CD14-positive monocyte (primary cell): ENCODE results near the gene CREG1. TPM values are rescaled to one million over a fixed set of nuclear protein-coding genes. Genes with fewer than 3 reads are reported as not detected.
A peak's percentile ranks its signal among the peaks of the same experiment; 100 is the strongest.

ENCODE experiments used
- DNase-seq, 3 donors: peaks; one replicate each; pipeline ENCODE4 v3.0.0-alpha.2; 2011 to 2022
- H2AFZ ChIP-seq: 2 replicates; pipeline ENCODE4 v1.6.0; 2012; ENCODE audit warnings: mild to moderate bottlenecking, low read depth, low read length, inconsistent platforms; ENCODE audit not compliant: insufficient read depth, poor library complexity, severe bottlenecking
- H3K27ac ChIP-seq, 2 donors: 1 replicate in 1 of 2; 2 replicates in 1 of 2; pipeline ENCODE4 v1.5.1; 2012 to 2013; ENCODE audit warnings: low read length in 2 of 2, control low read depth in 1 of 2, inconsistent platforms in 1 of 2, low read depth in 1 of 2, mild to moderate bottlenecking in 1 of 2
- H3K27me3 ChIP-seq, 2 donors: one replicate each; pipeline versions ENCODE4 v1.6.0 to v1.6.1; 2011 to 2013; ENCODE audit warnings: low read length in 2 of 2; ENCODE audit not compliant: control insufficient read depth in 2 of 2, insufficient read depth in 2 of 2
- H3K36me3 ChIP-seq, 2 donors: replicated peaks in 1 of 2; 1 replicate in 1 of 2; 2 replicates in 1 of 2; pipeline versions ENCODE4 v1.5.1 to v1.6.1; 2012 to 2013; ENCODE audit warnings: low read length in 2 of 2, control low read depth in 1 of 2, inconsistent platforms in 1 of 2, mild to moderate bottlenecking in 1 of 2; ENCODE audit not compliant: insufficient read depth in 2 of 2, control insufficient read depth in 1 of 2
- H3K4me1 ChIP-seq, 2 donors: 1 replicate in 1 of 2; 2 replicates in 1 of 2; pipeline versions ENCODE4 v1.5.1 to v1.6.1; 2012 to 2013; ENCODE audit warnings: low read length in 2 of 2, control low read depth in 1 of 2, inconsistent platforms in 1 of 2, mild to moderate bottlenecking in 1 of 2, moderate library complexity in 1 of 2; ENCODE audit not compliant: insufficient read depth in 2 of 2, control insufficient read depth in 1 of 2
- H3K4me2 ChIP-seq: replicated peaks from 2 replicates; pipeline ENCODE3; 2012; ENCODE audit warnings: low read length, moderate library complexity, mild to moderate bottlenecking; ENCODE audit not compliant: poor library complexity, severe bottlenecking; ENCODE audit errors: extremely low read depth
- H3K4me3 ChIP-seq, 3 experiments: fragments of 200-600 bp in 1 of 3; sonication (generic) in 1 of 3; replicated peaks in 1 of 3; 1 replicate in 2 of 3; 2 replicates in 1 of 3; pipeline ENCODE4 v1.5.1; 2011 to 2013; ENCODE audit warnings: low read length in 3 of 3, mild to moderate bottlenecking in 3 of 3, control low read depth in 2 of 3, low read depth in 2 of 3, inconsistent platforms in 1 of 3, moderate library complexity in 1 of 3
- H3K79me2 ChIP-seq: 2 replicates; pipeline ENCODE4 v1.6.0; 2012; ENCODE audit warnings: mild to moderate bottlenecking, control low read depth, inconsistent platforms, low read length, moderate library complexity; ENCODE audit not compliant: insufficient read depth
- H3K9ac ChIP-seq: 2 replicates; pipeline ENCODE4 v1.6.0; 2017; ENCODE audit warnings: low read length, mild to moderate bottlenecking; ENCODE audit not compliant: insufficient read depth, poor library complexity, severe bottlenecking
- H3K9me3 ChIP-seq, 2 donors: replicated peaks in 1 of 2; 1 replicate in 1 of 2; 2 replicates in 1 of 2; pipeline versions ENCODE4 v1.5.1 to v1.6.1; 2012 to 2013; ENCODE audit warnings: low read length in 2 of 2, control low read depth in 1 of 2; ENCODE audit not compliant: control insufficient read depth in 1 of 2, insufficient read depth in 1 of 2
- H4K20me1 ChIP-seq: 2 replicates; pipeline ENCODE4 v1.6.0; 2012; ENCODE audit warnings: mild to moderate bottlenecking, low read length, control low read depth, moderate library complexity; ENCODE audit not compliant: insufficient read depth
- H3K27ac Mint-ChIP-seq, 7 donors: one replicate each; pipeline ENCODE4 v1.8.0; 2020; ENCODE audit warnings: mild to moderate bottlenecking in 7 of 7, mixed read lengths in 7 of 7, moderate library complexity in 6 of 7, inconsistent platforms in 2 of 7
- H3K27me3 Mint-ChIP-seq, 3 donors: one replicate each; pipeline ENCODE4 v1.8.0; 2021 to 2022; ENCODE audit warnings: low read depth in 3 of 3, mild to moderate bottlenecking in 3 of 3, mixed read lengths in 3 of 3, moderate library complexity in 3 of 3, inconsistent platforms in 1 of 3
- H3K36me3 Mint-ChIP-seq, 2 donors: one replicate each; pipeline ENCODE4 v1.8.0; 2020; ENCODE audit warnings: mixed read lengths in 2 of 2, inconsistent platforms in 1 of 2, mild to moderate bottlenecking in 1 of 2
- H3K4me1 Mint-ChIP-seq: one replicate; pipeline ENCODE4 v1.8.0; 2020; ENCODE audit warnings: mild to moderate bottlenecking, mixed read lengths
- H3K4me3 Mint-ChIP-seq, 2 donors: one replicate each; pipeline ENCODE4 v1.8.0; 2020; ENCODE audit warnings: mild to moderate bottlenecking in 2 of 2, mixed read lengths in 2 of 2, moderate library complexity in 1 of 2
- H3K9me3 Mint-ChIP-seq, 7 donors: one replicate each; pipeline ENCODE4 v1.8.0; 2020 to 2022; ENCODE audit warnings: mixed read lengths in 7 of 7, mild to moderate bottlenecking in 6 of 7, moderate library complexity in 6 of 7, inconsistent platforms in 2 of 7
- CTCF ChIP-seq: fragments of 200-600 bp; IDR thresholded peaks from one replicate; pipeline ENCODE4 v1.8.0; 2022; ENCODE audit warnings: antibody characterized with exemption, mild to moderate bottlenecking
- WGBS: methylation state at CpG from one replicate; pipeline ENCODE4 v1.1.5; 2013; ENCODE audit warnings: missing lambda C conversion rate; ENCODE audit not compliant: insufficient coverage; 5-methylcytosine and 5-hydroxymethylcytosine counted together
- intact Hi-C, 2 donors: fragments of 100-400 bp; cut with micrococcal nuclease; formaldehyde crosslinking; loops; one replicate each; pipeline versions ENCODE4 v1.15.0 to v1.15.1; 2023
- polyA plus RNA-seq, 3 donors: library from polyadenylated mRNA; depleted of rRNA in 1 of 3; unstranded in 2 of 3; stranded (reverse) in 1 of 3; fragments of 300-500 nt in 2 of 3; fragments of >200 nt in 1 of 3; fragmentation: Illumina TruSeq in 2 of 3; gene quantifications; 1 replicate in 2 of 3; 2 replicates in 1 of 3; pipeline ENCODE4 v1.2.3, GENCODE V29; 2012 to 2021

The CREG1 gene
- polyA plus RNA-seq, 3 donors: 150 to 309 (median 248) TPM

DNA sequence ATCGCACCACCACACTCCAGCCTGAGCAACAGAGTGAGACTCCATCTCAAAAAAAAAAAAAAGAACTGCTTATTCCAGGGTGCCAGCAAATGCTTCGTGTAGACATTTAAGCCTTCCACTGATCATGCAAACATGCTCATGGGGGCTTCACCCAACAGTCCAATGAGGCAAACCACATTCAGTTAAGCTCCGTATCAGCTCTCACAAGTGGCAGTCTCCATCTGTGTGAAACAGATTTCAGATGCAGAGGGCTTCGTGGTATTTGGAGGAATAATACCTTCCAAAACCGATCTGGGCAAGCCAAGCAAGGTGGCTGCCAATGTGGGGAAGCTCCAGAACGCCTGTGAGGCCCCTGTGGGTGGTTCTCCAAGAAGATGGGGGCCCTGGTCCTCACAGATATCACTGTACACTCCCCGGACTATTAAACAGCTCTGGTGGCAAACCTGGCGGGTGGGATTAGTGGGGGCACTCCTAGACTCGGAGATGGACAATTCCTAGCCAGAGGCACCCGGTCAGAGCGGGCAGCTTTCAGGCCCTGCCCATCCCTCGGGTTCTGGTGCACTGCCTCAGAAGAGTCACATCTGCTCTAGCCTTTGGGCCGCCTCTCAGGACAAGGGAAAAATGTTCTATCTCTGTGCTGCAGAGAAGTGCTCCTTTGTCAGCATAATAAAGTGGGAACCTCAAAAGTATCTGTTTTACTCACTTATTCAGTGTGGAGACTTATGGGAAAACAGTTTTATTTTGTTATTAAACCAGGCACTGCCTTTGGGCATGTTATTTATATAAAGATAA lies 10.2 kb downstream of the CREG1 start:
- H3K36me3 Mint-ChIP-seq: peaks cover 55 to 76% of the 10 kb centered on the region in 2 donors
- intact Hi-C loops: loop anchor here (10.0 kb wide), 1 partner anchor 319 kb away; the partner anchor contains the start of gene POU2F1 (in 2 of the 2)
- H3K79me2 ChIP-seq: peaks cover 62% of the 10 kb centered on the region

More for the DNA sequence above, 10.2 kb downstream of the CREG1 start:
- H3K27me3 Mint-ChIP-seq: peaks cover 0 to 2% (median 1%) of the 10 kb centered on the region in 3 donors
- peaks cover 52% of the 10 kb centered on the region for H3K4me1 Mint-ChIP-seq
- H4K20me1 ChIP-seq: peaks cover 22% of the 10 kb centered on the region
- H3K27ac Mint-ChIP-seq: peak overlapping the region; percentile 48 to 93 (median 89)
- H3K4me3 ChIP-seq: no peak overlapping the region
- peaks cover 49 to 55% of the 10 kb centered on the region in 2 donors for H3K4me1 ChIP-seq
- TF ChIP-seq CTCF: no peak
- H3K4me2 ChIP-seq: no peak overlapping the region
- DNase-seq: no peak
- H3K9me3 Mint-ChIP-seq: no peaks in the 10 kb centered on the region
- no peak overlapping the region for H3K9ac ChIP-seq
- no peak overlapping the region for H3K4me3 Mint-ChIP-seq
- no peak overlapping the region for H2AFZ ChIP-seq
- WGBS: 97% methylated on average over 10 of the region's 13 CpGs
- H3K27ac ChIP-seq: peak overlapping the region; percentile 44 to 72
- H3K9me3 ChIP-seq: no peaks in the 10 kb centered on the region
- no peaks in the 10 kb centered on the region for H3K27me3 ChIP-seq
- peaks cover 34 to 60% of the 10 kb centered on the region in 2 donors for H3K36me3 ChIP-seq
